Measurements from ENCODE around the gene CNTN3. TPM values are rescaled to one million over a fixed set of nuclear protein-coding genes. Genes with fewer than 3 reads are reported as not detected.

CNTN3 gene
- total RNA-seq, 4 donors from 2014 or later = 0.24 to 0.49 (median 0.36) TPM; not detected in 1

DNA sequence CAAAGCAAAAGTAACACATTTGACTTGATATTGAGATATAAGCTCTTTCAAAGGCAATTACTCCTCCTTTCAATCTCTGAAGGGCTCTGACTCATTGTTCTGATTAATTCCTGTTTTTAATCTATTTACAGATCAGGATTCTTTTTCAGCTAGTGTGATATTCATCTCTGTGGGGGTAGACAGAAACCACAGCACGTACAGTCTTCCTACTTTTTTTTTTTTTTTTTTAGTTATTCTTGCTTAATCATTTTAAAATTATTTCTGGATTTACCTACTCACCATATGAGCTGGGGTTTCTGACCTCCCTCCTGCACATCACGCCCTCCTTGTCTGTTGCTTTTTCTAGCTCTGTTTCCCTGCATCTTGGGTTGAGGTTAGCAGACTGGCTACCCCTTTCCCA is 1.4 kb downstream of the CNTN3 start:
- in situ Hi-C loops (cut with MboI; ENCODE audit: low sequenced_read_pairs in 4 of 4) = no loop called here
- Histone ChIP-seq H3K36me3 (no peaks in the 10 kb centered on the region), H3K4me1 (no peaks in the 10 kb centered on the region), H3K27me3 (peaks cover 5 to 12% (median 11%) of the 10 kb centered on the region in 3 donors), H3K9me3 (no peaks in the 10 kb centered on the region), H3K4me3 (no peak overlapping the region), H3K27ac (no peak overlapping the region)
- DNase-seq = no peak
- intact Hi-C loops (cut with DNase I; ENCODE audit: low total_unique reads) = no loop called here
- TF ChIP-seq CTCF (IDR thresholded peaks at IDR 0.05 in 4 of 5, conservative IDR thresholded peaks at IDR 0.05 in 1 of 5) (no peak), POLR2A (IDR thresholded peaks at IDR 0.05) (no peak)
- no peak for ATAC-seq

DNA sequence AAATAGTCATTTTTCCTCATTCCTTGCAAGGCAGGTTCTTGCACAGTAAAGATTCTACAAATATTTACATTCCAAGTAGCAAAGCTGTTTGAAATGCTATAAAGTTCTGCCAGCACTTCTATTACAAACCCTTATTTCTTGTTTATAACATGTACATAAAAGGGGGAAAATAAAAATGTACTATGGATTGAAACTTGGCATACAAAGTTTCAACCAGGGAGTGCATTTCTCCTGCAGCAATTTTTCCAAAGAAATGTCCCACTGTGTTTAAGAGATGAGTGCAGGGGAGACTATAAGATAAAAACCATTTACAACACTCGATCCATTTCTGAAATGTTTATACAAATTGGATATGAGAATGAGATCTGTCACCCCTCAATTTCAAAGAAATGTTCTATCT is 3.3 kb downstream of the CNTN3 start:
- in situ Hi-C loops (cut with MboI; ENCODE audit: low sequenced_read_pairs in 4 of 4) (no loop called here), intact Hi-C loops (cut with DNase I; ENCODE audit: low total_unique reads) (no loop called here)
- DNase-seq = no peak
- ATAC-seq = no peak
- TF ChIP-seq CTCF (IDR thresholded peaks at IDR 0.05 in 4 of 5, conservative IDR thresholded peaks at IDR 0.05 in 1 of 5) = no peak
- no peak for TF ChIP-seq POLR2A (IDR thresholded peaks at IDR 0.05)
- Histone ChIP-seq H3K4me3 (no peak overlapping the region), H3K27ac (no peak overlapping the region), H3K27me3 (peaks cover 5 to 12% (median 11%) of the 10 kb centered on the region in 3 donors), H3K4me1 (no peaks in the 10 kb centered on the region), H3K9me3 (no peaks in the 10 kb centered on the region), H3K36me3 (no peaks in the 10 kb centered on the region)

DNA sequence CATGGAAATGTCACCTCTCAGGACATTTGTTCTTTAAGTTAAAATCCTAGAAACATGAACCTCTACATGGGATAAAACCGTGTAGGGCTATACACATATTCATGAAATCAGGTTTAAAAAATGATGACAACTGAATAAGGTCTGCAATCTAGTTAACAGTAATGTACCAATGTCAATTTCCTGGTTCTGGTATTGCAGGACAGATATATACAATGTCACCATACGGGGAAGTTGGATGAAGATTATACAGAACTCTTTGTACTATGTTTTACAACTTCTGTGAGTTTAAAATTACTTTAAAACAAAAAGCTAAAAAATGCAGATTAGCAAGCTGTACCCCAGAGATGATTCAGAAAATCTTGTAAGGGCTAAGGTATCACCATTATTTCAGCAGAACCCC is 6.7 kb downstream of the CNTN3 start:
- peaks cover 0 to 4% (median 0%) of the 10 kb centered on the region in 3 donors for H3K27me3 ChIP-seq
- no peaks in the 10 kb centered on the region for H3K9me3 ChIP-seq
- H3K4me1 ChIP-seq = no peaks in the 10 kb centered on the region
- ATAC-seq (no peak), DNase-seq (no peak)
- in situ Hi-C loops (cut with MboI; ENCODE audit: low sequenced_read_pairs in 4 of 4) = no loop called here
- no peak overlapping the region for H3K4me3 ChIP-seq
- H3K36me3 ChIP-seq = no peaks in the 10 kb centered on the region
- TF ChIP-seq POLR2A (IDR thresholded peaks at IDR 0.05) (no peak), CTCF (IDR thresholded peaks at IDR 0.05 in 4 of 5, conservative IDR thresholded peaks at IDR 0.05 in 1 of 5) (no peak)
- no peak overlapping the region for H3K27ac ChIP-seq
- intact Hi-C loops (cut with DNase I; ENCODE audit: low total_unique reads) = no loop called here

DNA sequence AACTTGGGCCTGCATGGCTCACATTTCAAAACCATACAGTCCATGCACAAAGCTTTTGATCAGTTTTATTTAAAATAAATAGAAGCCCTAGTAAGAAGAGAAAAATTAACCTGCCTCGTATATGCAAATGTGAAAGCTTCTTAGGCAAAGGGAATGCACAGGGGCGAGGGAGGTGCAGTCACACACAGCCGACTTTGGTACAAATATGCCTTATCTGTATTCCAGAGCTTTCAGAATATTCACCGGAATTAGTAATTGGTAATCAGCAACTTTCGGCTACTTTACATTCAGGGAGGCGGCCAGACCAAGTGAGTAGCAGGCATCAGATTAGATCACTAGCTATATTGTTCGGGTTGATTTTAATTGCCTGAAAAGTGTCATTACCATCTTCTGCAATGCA is 7.5 kb downstream of the CNTN3 start:
- Histone ChIP-seq H3K4me3 (no peak overlapping the region), H3K27me3 (no peaks in the 10 kb centered on the region), H3K36me3 (no peaks in the 10 kb centered on the region), H3K4me1 (no peaks in the 10 kb centered on the region), H3K9me3 (no peaks in the 10 kb centered on the region), H3K27ac (no peak overlapping the region)
- ATAC-seq (no peak), DNase-seq (no peak)
- in situ Hi-C loops (cut with MboI; ENCODE audit: low sequenced_read_pairs in 4 of 4) (no loop called here), intact Hi-C loops (cut with DNase I; ENCODE audit: low total_unique reads) (no loop called here)
- TF ChIP-seq CTCF (IDR thresholded peaks at IDR 0.05 in 4 of 5, conservative IDR thresholded peaks at IDR 0.05 in 1 of 5) = no peak
- TF ChIP-seq POLR2A (IDR thresholded peaks at IDR 0.05) = no peak

GRCh38 chr3:74605437-74605836 is 9.0 kb downstream of the CNTN3 start:
- ATAC-seq = no peak
- no peaks in the 10 kb centered on the region for H3K36me3 ChIP-seq
- TF ChIP-seq CTCF (IDR thresholded peaks at IDR 0.05 in 4 of 5, conservative IDR thresholded peaks at IDR 0.05 in 1 of 5) (no peak), POLR2A (IDR thresholded peaks at IDR 0.05) (no peak)
- DNase-seq = no peak
- H3K9me3 ChIP-seq = no peaks in the 10 kb centered on the region
- H3K4me1 ChIP-seq = no peaks in the 10 kb centered on the region
- H3K27ac ChIP-seq = no peak overlapping the region
- H3K27me3 ChIP-seq = no peaks in the 10 kb centered on the region
- intact Hi-C loops (cut with DNase I; ENCODE audit: low total_unique reads) = no loop called here
- H3K4me3 ChIP-seq = no peak overlapping the region
- in situ Hi-C loops (cut with MboI; ENCODE audit: low sequenced_read_pairs in 4 of 4) = no loop called here

Data from gastrocnemius medialis (tissue), 4 donors.